Spleen (tissue), 11 donors: ENCODE measurements around the gene GNB1L. TPM values are rescaled to one million over a fixed set of nuclear protein-coding genes. Genes with fewer than 3 reads are reported as not detected.

Experiments used
- DNase-seq: peaks from one replicate; pipeline ENCODE4 v3.0.0-alpha.2; 2020
- H3K27ac ChIP-seq, 8 donors: fragments of 200-600 bp; sonication (generic) in 7 of 8; 1 replicate in 4 of 8; 2 replicates in 4 of 8; pipeline versions ENCODE4 v1.5.0 to v1.8.0; 2016 to 2021; ENCODE audit warnings: inconsistent platforms in 4 of 8, mild to moderate bottlenecking in 4 of 8, moderate library complexity in 1 of 8
- H3K27me3 ChIP-seq, 7 donors: fragments of 200-600 bp; sonication (generic) in 6 of 7; replicated peaks in 1 of 7; 1 replicate in 4 of 7; 2 replicates in 3 of 7; pipeline versions ENCODE4 v1.5.0 to v1.8.0; 2016 to 2021; ENCODE audit warnings: inconsistent platforms in 3 of 7, mild to moderate bottlenecking in 1 of 7
- H3K36me3 ChIP-seq, 6 donors: fragments of 200-600 bp; sonication (generic) in 5 of 6; 1 replicate in 4 of 6; 2 replicates in 2 of 6; pipeline versions ENCODE4 v1.5.0 to v1.8.0; 2016 to 2021; ENCODE audit warnings: inconsistent platforms in 2 of 6
- H3K4me1 ChIP-seq, 6 donors: fragments of 200-600 bp; sonication (generic) in 5 of 6; 1 replicate in 3 of 6; 2 replicates in 3 of 6; pipeline versions ENCODE4 v1.5.0 to v1.8.0; 2016 to 2021; ENCODE audit warnings: inconsistent platforms in 3 of 6
- H3K4me3 ChIP-seq, 8 donors: fragments of 200-600 bp; sonication (generic) in 7 of 8; 1 replicate in 4 of 8; 2 replicates in 4 of 8; pipeline versions ENCODE4 v1.5.0 to v1.8.0; 2016 to 2021; ENCODE audit warnings: inconsistent platforms in 4 of 8, mild to moderate bottlenecking in 4 of 8, moderate library complexity in 2 of 8
- H3K9me3 ChIP-seq, 8 donors: fragments of 200-600 bp; sonication (generic) in 7 of 8; 1 replicate in 4 of 8; 2 replicates in 4 of 8; pipeline versions ENCODE4 v1.5.0 to v1.8.0; 2016 to 2021; ENCODE audit warnings: inconsistent platforms in 4 of 8
- POLR2A ChIP-seq, 3 donors: fragments of 450-650 bp; IDR thresholded peaks; one replicate each; pipeline ENCODE4 v1.5.1; 2017; ENCODE audit warnings: antibody characterized with exemption in 3 of 3, mild to moderate bottlenecking in 1 of 3
- POLR2AphosphoS5 ChIP-seq, 3 donors: sonication (generic); formaldehyde crosslinking; IDR thresholded peaks; one replicate each; pipeline ENCODE4 v1.5.1; 2017; ENCODE audit warnings: antibody characterized with exemption in 3 of 3
- WGBS, 5 donors: extraction: QIAGEN DNeasy Blood & Tissue Kit in 3 of 5; methylation state at CpG; one replicate each; pipeline versions ENCODE4 v1.1.5 to v1.1.7; 2013 to 2018; 5-methylcytosine and 5-hydroxymethylcytosine counted together
- intact Hi-C: fragments of 100-400 bp; cut with DNase I; formaldehyde crosslinking; loops from one replicate; pipeline ENCODE4 v1.15.0; 2023; ENCODE audit warnings: low total_unique reads
- polyA plus RNA-seq, 3 donors: library from polyadenylated mRNA; stranded (reverse); fragments of 200-250 nt; gene quantifications; one replicate each; pipeline ENCODE4 v1.2.1, GENCODE V29; 2013
- total RNA-seq, 7 donors: library from RNA; depleted of rRNA in 3 of 7; stranded (reverse); fragments of >200 nt in 3 of 7; fragmentation: NEBNext Ultra II Directional in 4 of 7; extraction: Animal tissue kit (Norgen Biotek cat#: 25700) in 4 of 7; gene quantifications; one replicate each; pipeline versions ENCODE4 v1.1.0 to v1.2.1, GENCODE V29; 2016 to 2021
- TF ChIP-seq, protein P1 (sequence below), 11 experiments: fragments of 200-600 bp in 7 of 11; fragments of 450-650 bp in 4 of 11; sonication (generic) in 4 of 11; IDR thresholded peaks in 8 of 11; conservative IDR thresholded peaks in 3 of 11; 1 replicate in 7 of 11; 2 replicates in 4 of 11; pipeline versions ENCODE4 v1.4.0 to v1.8.0; 2016 to 2021; ENCODE audit warnings: antibody characterized with exemption in 11 of 11, inconsistent platforms in 4 of 11, mild to moderate bottlenecking in 1 of 11
- donor health status: healthy with polysubstance abuse.
- donor health status: DM: no; HTN: no; CAD: no; lungs with moderate emphysema.
- donor health status: DM: no; HTN: no; CAD: no.
- donor health status: Bipolar disorder and iron deficiency.
- donor health status: healthy.
- donor health status: DM: no; HTN: no; CAD: no.
- donor health status: DM: yes; HTN: yes; CAD: no.

The GNB1L gene
- total and polyA plus RNA-seq, 10 donors: 5.7 to 10.4 (median 7.9) TPM

DNA sequence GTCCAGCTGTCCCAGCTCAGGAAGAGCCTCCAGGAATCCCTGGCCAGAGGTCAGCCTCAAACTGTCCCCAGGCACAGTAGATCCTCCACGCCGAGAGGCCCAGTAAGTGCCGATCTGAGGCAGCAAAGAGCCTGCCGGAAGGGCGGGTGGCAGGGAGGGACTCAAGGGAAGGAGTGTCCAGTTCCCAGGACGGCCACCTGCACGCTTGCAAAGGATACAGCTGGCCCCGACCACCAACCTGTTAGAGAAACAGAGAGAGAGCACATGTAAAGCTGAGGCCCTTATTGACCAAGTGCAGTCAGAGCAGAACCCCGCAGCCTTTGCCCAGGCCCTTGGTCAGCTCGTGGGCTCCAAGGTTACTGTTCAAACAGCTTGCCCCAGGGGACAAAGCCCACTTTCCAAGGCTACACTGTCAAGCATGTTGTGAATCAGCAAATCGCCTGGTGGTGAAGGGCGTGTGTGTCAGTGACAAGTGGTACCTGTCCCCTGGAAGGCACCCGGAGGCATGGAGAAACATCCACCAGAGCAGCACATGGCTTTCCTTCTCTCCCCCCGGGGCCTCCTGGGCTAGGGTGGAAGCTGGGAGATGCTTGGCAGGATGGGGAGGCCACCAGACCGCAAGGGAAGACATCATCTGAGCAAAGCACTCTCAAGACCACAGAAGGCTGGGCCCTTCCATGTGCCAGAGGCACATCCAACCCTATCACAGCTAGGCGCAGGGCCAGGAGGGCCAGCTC lies 44.3 kb upstream of the GNB1L start:
- no peak for DNase-seq
- WGBS, 5 donors: 89 to 95% (median 94%) methylated on average over 12 to 16 of the region's 16 CpGs
- Histone ChIP-seq H3K9me3 (no peaks in the 10 kb centered on the region), H3K4me1 (peaks cover 0 to 9% (median under 1%) of the 10 kb centered on the region in 6 donors), H3K36me3 (peaks cover 0 to 98% (median 25%) of the 10 kb centered on the region in 6 donors), H3K27me3 (no peaks in the 10 kb centered on the region), H3K27ac (no peak overlapping the region), H3K4me3 (no peak overlapping the region)
- TF ChIP-seq POLR2AphosphoS5 (IDR thresholded peaks at IDR 0.05) (no peak), POLR2A (IDR thresholded peaks at IDR 0.05) (no peak)
- TF ChIP-seq, protein P1, sequence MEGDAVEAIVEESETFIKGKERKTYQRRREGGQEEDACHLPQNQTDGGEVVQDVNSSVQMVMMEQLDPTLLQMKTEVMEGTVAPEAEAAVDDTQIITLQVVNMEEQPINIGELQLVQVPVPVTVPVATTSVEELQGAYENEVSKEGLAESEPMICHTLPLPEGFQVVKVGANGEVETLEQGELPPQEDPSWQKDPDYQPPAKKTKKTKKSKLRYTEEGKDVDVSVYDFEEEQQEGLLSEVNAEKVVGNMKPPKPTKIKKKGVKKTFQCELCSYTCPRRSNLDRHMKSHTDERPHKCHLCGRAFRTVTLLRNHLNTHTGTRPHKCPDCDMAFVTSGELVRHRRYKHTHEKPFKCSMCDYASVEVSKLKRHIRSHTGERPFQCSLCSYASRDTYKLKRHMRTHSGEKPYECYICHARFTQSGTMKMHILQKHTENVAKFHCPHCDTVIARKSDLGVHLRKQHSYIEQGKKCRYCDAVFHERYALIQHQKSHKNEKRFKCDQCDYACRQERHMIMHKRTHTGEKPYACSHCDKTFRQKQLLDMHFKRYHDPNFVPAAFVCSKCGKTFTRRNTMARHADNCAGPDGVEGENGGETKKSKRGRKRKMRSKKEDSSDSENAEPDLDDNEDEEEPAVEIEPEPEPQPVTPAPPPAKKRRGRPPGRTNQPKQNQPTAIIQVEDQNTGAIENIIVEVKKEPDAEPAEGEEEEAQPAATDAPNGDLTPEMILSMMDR (IDR thresholded peaks at IDR 0.05 in 8 of 11, conservative IDR thresholded peaks at IDR 0.05 in 3 of 11): no peak
- intact Hi-C loops: no loop called here

DNA sequence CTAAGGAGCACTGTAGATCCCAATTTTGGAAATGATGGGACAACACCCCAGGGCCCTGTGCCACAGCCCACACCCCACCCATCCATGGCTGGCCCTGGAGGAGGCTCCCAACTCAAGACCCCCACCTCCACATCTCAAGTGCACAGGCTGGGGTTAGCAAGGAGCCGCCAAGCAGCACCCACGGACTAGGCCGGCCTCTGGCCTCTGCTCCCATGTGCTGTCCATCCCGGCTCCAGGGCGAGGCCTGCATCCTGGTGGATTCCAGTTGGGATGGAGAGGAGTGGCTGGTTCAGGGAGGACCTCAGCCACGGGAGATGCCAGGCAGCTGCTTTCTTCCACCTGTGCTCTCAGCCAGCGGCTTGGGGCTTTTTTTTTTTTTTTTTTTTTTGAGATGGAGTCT lies 43.5 kb upstream of the GNB1L start:
- Histone ChIP-seq H3K9me3 (no peaks in the 10 kb centered on the region), H3K4me1 (peaks cover 0 to 17% (median 6%) of the 10 kb centered on the region in 6 donors), H3K4me3 (no peak overlapping the region), H3K27ac (no peak overlapping the region), H3K27me3 (no peaks in the 10 kb centered on the region), H3K36me3 (peaks cover 0 to 98% (median 25%) of the 10 kb centered on the region in 6 donors)
- TF ChIP-seq POLR2AphosphoS5 (IDR thresholded peaks at IDR 0.05) (no peak), POLR2A (IDR thresholded peaks at IDR 0.05) (no peak)
- TF ChIP-seq, protein P1 (IDR thresholded peaks at IDR 0.05 in 8 of 11, conservative IDR thresholded peaks at IDR 0.05 in 3 of 11): no peak
- DNase-seq: peak; percentile 74
- 90 to 97% (median 96%) methylated on average over 7 of the region's 7 CpGs for WGBS, 5 donors
- intact Hi-C loops: no loop called here

DNA sequence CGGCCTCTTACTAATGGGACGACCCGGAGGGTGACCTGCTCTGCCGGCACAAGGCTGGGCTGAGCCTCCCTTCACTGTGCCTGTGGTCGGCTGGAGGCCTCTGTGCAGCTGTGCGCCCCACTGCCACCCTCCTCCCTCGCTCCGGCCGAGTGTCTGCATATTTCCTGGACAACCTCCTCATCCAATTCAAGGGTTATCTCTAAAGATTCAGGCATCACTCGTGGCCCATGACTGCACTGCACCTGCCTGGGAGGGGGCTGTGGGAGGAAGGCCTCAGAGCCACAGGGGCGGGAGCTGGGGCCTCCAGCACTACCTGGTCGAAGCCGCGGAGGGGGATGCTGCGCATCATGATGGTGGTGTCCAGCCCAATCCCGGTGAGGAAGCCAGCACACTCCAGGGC lies 43.1 kb upstream of the GNB1L start:
- DNase-seq: no peak
- Histone ChIP-seq H3K9me3 (no peaks in the 10 kb centered on the region), H3K4me3 (no peak overlapping the region), H3K27ac (no peak overlapping the region), H3K4me1 (peaks cover 1 to 21% (median 10%) of the 10 kb centered on the region in 6 donors), H3K36me3 (peaks cover 0 to 96% (median 24%) of the 10 kb centered on the region in 6 donors), H3K27me3 (no peaks in the 10 kb centered on the region)
- TF ChIP-seq POLR2A (IDR thresholded peaks at IDR 0.05) (no peak), POLR2AphosphoS5 (IDR thresholded peaks at IDR 0.05) (no peak)
- TF ChIP-seq, protein P1 (IDR thresholded peaks at IDR 0.05 in 8 of 11, conservative IDR thresholded peaks at IDR 0.05 in 3 of 11): no peak
- intact Hi-C loops: no loop called here
- 88 to 94% (median 93%) methylated on average over 11 to 16 of the region's 16 CpGs for WGBS, 5 donors

DNA sequence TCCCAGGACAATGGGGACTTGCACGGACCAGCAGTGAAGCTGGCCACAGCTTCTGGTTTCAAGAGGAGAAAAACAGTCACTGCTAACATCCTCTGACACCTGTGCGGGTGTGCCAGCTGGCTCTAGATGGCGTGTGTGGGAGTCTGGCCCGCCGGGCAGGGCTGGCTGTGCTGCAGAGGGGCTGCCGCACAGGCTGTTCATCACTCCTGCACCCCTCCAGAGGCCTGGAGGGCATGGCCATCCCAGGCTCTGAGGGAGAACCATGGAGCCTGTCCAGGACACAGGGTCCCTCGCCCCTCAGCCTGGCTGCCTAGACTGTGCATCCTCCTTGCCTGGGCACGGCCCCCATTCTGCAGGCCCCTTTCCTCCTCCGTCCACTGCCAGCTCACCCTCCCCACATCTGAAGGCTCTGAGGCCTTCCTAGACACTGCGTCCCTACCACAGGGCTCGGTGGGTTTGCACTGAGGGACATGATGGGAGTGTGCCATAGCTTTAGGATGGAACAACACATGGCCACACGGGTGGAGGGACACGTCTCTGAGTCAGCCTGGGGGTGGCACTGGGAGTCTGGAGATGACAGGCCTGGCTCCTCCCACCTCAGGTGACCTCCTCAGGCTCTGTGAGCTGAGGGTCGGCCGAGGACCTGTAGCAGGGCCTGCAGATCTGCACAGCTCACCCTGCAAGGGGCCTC lies 42.1 kb upstream of the GNB1L start:
- DNase-seq: peak; percentile 67
- peaks cover 0 to 87% (median 19%) of the 10 kb centered on the region in 6 donors for H3K36me3 ChIP-seq
- 76 to 86% (median 84%) methylated on average over 9 to 15 of the region's 15 CpGs for WGBS, 5 donors
- H3K4me3 ChIP-seq: no peak overlapping the region
- intact Hi-C loops: no loop called here
- TF ChIP-seq, protein P1 (IDR thresholded peaks at IDR 0.05 in 8 of 11, conservative IDR thresholded peaks at IDR 0.05 in 3 of 11): no peak
- TF ChIP-seq POLR2AphosphoS5 (IDR thresholded peaks at IDR 0.05): no peak
- no peak for TF ChIP-seq POLR2A (IDR thresholded peaks at IDR 0.05)
- H3K9me3 ChIP-seq: no peaks in the 10 kb centered on the region
- H3K27ac ChIP-seq: no peak overlapping the region
- no peaks in the 10 kb centered on the region for H3K27me3 ChIP-seq
- peaks cover 10 to 31% (median 19%) of the 10 kb centered on the region in 6 donors for H3K4me1 ChIP-seq
